Muscle layer of duodenum (tissue), 2 donors: ENCODE results near the gene TLCD2.

ENCODE experiments used
- H3K27ac ChIP-seq: one replicate; pipeline ENCODE4 v1.7.0; 2013; ENCODE audit warnings: mild to moderate bottlenecking, low read length
- H3K27me3 ChIP-seq: one replicate; pipeline ENCODE4 v1.7.0; 2013; ENCODE audit warnings: low read depth, mild to moderate bottlenecking, control low read depth, low read length
- H3K36me3 ChIP-seq, 2 donors: one replicate each; pipeline ENCODE4 v1.7.0; 2013; ENCODE audit warnings: low read length in 2 of 2, control low read depth in 1 of 2, mild to moderate bottlenecking in 1 of 2; ENCODE audit not compliant: insufficient read depth in 2 of 2, control insufficient read depth in 1 of 2
- H3K4me1 ChIP-seq, 2 donors: one replicate each; pipeline ENCODE4 v1.7.0; 2013; ENCODE audit warnings: low read length in 2 of 2, mild to moderate bottlenecking in 2 of 2, control low read depth in 1 of 2, moderate library complexity in 1 of 2; ENCODE audit not compliant: insufficient read depth in 2 of 2, control insufficient read depth in 1 of 2
- H3K4me3 ChIP-seq, 2 donors: one replicate each; pipeline ENCODE4 v1.7.0; 2013; ENCODE audit warnings: low read length in 2 of 2, low read depth in 1 of 2, mild to moderate bottlenecking in 1 of 2
- H3K9me3 ChIP-seq, 2 donors: one replicate each; pipeline ENCODE4 v1.7.0; 2013; ENCODE audit warnings: low read length in 2 of 2, control low read depth in 1 of 2, mild to moderate bottlenecking in 1 of 2; ENCODE audit not compliant: control insufficient read depth in 1 of 2
- donor health status: healthy.

The TLCD2 gene

DNA sequence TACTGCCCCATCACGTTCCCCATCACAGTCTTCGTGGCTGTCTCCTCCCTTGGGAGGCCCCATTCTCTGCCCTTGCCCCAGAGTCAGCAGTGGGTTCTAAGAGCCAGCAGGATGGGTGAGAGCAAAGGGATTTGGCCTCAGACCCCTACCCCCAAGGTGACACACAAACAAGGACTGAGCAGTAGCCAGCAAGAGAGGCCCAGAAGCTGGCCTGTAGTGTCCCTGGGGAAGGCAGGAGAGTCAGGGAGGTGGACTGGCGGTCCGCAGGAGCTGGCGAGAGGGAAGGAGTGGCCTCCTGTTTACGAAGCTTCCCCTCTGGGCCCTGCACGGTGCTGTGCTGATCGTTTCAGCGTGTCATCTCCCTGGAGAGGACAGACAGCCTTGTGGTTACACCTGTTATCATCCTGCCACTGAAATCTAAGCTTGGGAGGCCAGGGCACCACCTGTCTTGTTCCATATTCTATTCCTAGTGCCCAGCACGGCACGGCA lies 22.7 kb upstream of the TLCD2 start:
- Histone ChIP-seq H3K27me3 (no peaks in the 10 kb centered on the region), H3K27ac (no peak overlapping the region)

DNA sequence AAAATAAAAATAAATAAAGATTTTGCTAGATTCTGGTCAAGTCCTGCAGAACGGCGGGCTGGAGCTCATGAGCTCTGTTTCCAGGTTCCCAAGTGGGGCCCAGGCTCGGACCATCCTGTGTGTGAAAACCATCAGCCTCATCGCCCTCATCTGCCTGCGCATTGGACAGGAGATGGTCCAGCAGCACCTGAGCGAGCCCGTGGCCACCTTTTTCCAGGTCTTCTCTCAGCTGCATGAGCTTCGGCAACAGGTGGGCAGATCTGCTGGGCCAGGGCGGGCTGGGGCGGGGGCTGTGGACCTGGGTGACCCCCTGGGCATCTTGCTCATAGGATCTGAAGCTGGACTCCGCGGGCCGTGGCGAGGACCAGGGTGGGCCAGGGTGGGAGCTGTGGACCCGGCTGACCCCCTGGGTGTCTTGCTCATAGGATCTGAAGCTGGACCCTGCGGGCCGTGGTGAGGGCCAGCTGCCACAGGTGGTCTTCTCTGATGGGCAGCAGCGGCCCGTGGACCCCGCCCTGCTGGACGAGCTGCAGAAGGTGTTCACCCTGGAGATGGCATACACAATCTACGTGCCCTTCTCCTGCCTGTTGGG lies 22.2 kb upstream of the TLCD2 start:
- H3K27me3 ChIP-seq, result no peaks in the 10 kb centered on the region
- no peak overlapping the region for H3K4me3 ChIP-seq
- no peaks in the 10 kb centered on the region for H3K9me3 ChIP-seq
- H3K36me3 ChIP-seq, result peaks cover 0 to 52% of the 10 kb centered on the region in 2 donors
- H3K4me1 ChIP-seq, result peaks cover 0 to 12% of the 10 kb centered on the region in 2 donors
- H3K27ac ChIP-seq, result no peak overlapping the region

More for the DNA sequence above, 22.7 kb upstream of the TLCD2 start:
- Histone ChIP-seq H3K9me3 (no peaks in the 10 kb centered on the region), H3K36me3 (peaks cover 0 to 52% of the 10 kb centered on the region in 2 donors), H3K4me3 (no peak overlapping the region), H3K4me1 (peaks cover 0 to 12% of the 10 kb centered on the region in 2 donors)

DNA sequence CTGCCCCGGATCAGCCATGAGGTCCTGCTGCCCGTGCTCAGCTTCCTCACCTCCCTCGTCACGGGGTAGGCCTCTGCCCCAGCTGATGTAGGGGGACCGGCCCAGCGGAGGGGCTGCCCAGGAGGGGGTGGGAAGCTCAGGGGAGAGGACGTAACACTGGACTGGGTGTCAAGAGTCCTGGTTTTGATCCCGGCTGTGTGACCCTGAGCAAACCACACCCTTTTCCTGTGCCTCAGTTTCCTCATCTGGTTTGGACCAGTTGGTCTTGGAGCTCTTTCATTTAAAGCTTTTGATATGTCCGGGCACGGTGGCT lies 21.0 kb upstream of the TLCD2 start:
- peaks cover 0 to 14% of the 10 kb centered on the region in 2 donors for H3K4me1 ChIP-seq
- H3K36me3 ChIP-seq, result peaks cover 0 to 58% of the 10 kb centered on the region in 2 donors
- no peak overlapping the region for H3K27ac ChIP-seq
- no peak overlapping the region for H3K4me3 ChIP-seq
- no peaks in the 10 kb centered on the region for H3K9me3 ChIP-seq
- no peaks in the 10 kb centered on the region for H3K27me3 ChIP-seq

DNA sequence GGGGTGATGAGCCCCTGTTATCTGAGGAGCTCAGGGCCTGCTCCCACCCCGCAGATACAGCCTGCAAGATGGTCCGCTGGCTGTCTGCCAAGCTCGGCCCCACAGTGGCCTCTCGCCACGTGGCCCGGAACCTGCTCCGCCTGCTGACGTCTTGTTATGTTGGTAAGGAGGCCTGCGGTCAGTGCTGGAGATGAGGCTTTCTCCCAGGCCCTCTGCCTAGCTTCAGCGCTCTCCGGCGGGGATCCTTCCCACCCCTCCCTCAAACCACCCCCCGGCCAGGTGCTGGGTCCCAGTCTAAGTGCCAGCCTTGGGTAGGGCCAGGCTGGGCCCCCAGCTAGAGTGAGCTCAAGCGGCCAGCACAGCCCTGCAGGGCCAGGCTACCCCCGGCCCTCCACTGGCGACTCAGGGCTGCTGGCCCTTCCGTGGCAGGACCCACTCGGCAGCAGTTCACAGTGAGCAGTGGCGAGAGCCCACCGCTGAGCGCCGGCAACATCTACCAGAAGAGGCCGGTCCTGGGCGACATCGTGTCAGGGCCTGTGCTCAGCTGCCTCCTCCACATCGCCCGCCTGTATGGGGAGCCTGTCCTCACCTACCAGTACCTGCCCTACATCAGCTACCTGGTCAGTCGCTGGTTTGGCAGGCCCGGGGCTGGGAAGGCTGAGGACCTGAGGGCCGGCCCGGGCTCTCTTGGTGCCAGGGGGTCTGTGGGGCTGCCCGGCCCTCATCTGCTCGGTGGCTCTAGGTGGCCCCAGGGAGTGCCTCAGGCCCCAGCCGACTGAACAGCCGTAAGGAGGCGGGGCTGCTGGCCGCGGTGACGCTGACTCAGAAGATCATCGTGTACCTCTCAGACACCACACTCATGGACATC lies 20.4 kb upstream of the TLCD2 start:
- no peaks in the 10 kb centered on the region for H3K27me3 ChIP-seq
- H3K4me1 ChIP-seq, result peaks cover 0 to 16% of the 10 kb centered on the region in 2 donors
- no peaks in the 10 kb centered on the region for H3K9me3 ChIP-seq
- H3K36me3 ChIP-seq, result peaks cover 0 to 60% of the 10 kb centered on the region in 2 donors
- H3K27ac ChIP-seq, result peak overlapping the region; percentile 39
- H3K4me3 ChIP-seq, result peak overlapping the region in 1 of 2 donors; percentile 12

DNA sequence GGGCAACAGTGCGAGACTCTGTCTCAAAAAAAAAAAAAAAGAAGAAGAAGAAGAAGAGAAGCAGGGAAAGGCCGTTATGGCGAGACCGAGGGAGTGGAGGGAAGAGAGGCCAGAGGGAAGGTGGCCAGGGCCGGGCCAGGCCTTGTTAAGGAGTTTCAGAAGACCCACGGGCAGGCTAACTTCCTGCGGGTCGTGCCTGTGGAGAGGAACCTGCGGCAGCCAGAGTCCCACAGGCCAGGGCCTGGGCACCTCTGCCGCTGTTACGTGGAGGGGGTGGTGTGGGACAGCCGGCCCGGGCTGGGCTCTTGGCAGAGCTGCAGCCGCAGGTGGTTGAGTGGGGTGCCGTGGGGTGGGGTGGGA lies 19.8 kb upstream of the TLCD2 start:
- peaks cover 0 to 22% of the 10 kb centered on the region in 2 donors for H3K4me1 ChIP-seq
- H3K4me3 ChIP-seq, result no peak overlapping the region
- H3K9me3 ChIP-seq, result no peaks in the 10 kb centered on the region
- H3K36me3 ChIP-seq, result peaks cover 0 to 53% of the 10 kb centered on the region in 2 donors
- H3K27me3 ChIP-seq, result no peaks in the 10 kb centered on the region
- no peak overlapping the region for H3K27ac ChIP-seq

DNA sequence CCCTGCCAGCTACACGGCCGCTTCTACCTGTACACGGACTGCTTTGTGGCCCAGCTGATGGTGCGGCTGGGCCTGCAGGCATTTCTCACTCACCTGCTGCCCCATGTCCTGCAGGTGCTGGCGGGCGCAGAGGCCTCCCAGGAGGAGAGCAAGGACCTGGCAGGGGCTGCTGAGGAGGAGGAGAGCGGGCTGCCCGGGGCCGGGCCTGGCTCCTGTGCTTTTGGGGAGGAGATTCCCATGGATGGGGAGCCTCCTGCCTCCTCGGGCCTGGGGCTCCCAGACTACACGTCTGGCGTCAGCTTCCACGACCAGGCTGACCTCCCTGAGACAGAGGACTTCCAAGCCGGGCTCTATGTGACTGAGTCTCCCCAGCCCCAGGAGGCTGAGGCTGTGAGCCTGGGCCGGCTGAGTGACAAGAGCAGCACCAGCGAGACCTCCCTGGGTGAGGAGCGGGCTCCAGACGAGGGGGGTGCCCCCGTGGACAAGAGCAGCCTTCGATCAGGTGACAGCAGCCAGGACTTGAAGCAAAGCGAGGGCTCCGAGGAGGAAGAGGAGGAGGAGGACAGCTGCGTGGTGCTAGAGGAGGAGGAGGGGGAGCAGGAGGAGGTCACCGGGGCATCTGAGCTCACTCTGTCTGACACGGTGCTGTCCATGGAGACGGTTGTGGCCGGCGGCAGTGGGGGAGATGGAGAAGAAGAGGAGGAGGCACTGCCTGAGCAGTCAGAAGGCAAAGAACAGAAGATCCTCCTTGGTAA lies 17.9 kb upstream of the TLCD2 start:
- no peak overlapping the region for H3K4me3 ChIP-seq
- H3K4me1 ChIP-seq, result peaks cover 0 to 27% of the 10 kb centered on the region in 2 donors
- H3K27ac ChIP-seq, result no peak overlapping the region
- peaks cover 0 to 42% of the 10 kb centered on the region in 2 donors for H3K36me3 ChIP-seq
- no peaks in the 10 kb centered on the region for H3K27me3 ChIP-seq
- H3K9me3 ChIP-seq, result no peaks in the 10 kb centered on the region

DNA sequence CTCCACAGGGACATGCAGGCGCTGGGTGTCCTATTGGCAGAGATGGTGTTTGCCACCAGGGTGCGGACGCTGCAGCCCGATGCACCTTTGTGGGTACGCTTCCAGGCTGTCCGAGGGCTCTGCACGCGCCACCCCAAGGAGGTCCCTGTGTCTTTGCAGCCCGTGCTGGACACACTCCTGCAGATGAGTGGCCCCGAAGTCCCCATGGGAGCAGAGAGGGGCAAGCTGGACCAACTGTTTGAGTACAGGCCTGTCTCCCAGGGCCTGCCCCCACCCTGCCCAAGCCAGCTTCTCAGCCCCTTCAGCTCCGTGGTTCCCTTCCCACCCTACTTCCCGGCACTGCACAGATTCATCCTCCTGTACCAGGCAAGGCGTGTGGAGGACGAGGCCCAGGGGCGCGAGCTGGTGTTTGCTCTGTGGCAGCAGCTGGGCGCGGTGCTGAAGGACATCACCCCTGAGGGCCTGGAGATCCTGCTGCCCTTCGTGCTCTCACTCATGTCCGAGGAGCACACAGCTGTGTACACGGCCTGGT lies 17.1 kb upstream of the TLCD2 start:
- H3K36me3 ChIP-seq, result peaks cover 0 to 35% of the 10 kb centered on the region in 2 donors
- no peaks in the 10 kb centered on the region for H3K9me3 ChIP-seq
- H3K4me3 ChIP-seq, result no peak overlapping the region
- H3K27me3 ChIP-seq, result no peaks in the 10 kb centered on the region
- H3K27ac ChIP-seq, result no peak overlapping the region
- H3K4me1 ChIP-seq, result peaks cover 0 to 27% of the 10 kb centered on the region in 2 donors

DNA sequence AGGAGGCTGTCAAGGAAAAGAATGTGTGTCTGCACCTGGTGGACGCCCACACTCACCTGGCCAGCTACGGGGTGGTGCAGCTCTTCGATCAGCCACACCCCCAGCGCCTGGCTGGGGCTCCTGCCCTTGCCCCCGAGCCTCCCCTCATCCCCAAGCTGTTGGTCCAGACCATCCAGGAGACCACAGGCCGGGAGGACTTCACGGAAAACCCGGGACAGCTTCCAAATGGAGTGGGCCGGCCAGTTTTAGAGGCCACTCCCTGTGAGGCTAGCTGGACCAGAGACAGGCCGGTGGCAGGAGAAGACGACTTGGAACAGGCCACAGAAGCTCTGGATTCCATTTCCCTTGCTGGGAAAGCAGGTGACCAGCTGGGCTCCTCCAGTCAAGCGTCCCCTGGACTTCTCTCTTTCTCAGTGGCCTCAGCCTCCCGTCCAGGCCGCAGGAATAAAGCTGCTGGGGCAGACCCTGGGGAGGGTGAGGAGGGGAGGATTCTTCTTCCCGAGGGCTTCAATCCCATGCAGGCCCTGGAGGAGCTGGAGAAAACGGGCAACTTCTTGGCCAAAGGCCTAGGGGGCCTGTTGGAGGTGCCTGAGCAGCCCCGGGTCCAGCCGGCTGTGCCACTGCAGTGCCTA lies 16.6 kb upstream of the TLCD2 start:
- Histone ChIP-seq H3K27ac (no peak overlapping the region), H3K4me3 (no peak overlapping the region), H3K36me3 (peaks cover 0 to 32% of the 10 kb centered on the region in 2 donors), H3K27me3 (no peaks in the 10 kb centered on the region), H3K9me3 (no peaks in the 10 kb centered on the region), H3K4me1 (peaks cover 0 to 27% of the 10 kb centered on the region in 2 donors)

DNA sequence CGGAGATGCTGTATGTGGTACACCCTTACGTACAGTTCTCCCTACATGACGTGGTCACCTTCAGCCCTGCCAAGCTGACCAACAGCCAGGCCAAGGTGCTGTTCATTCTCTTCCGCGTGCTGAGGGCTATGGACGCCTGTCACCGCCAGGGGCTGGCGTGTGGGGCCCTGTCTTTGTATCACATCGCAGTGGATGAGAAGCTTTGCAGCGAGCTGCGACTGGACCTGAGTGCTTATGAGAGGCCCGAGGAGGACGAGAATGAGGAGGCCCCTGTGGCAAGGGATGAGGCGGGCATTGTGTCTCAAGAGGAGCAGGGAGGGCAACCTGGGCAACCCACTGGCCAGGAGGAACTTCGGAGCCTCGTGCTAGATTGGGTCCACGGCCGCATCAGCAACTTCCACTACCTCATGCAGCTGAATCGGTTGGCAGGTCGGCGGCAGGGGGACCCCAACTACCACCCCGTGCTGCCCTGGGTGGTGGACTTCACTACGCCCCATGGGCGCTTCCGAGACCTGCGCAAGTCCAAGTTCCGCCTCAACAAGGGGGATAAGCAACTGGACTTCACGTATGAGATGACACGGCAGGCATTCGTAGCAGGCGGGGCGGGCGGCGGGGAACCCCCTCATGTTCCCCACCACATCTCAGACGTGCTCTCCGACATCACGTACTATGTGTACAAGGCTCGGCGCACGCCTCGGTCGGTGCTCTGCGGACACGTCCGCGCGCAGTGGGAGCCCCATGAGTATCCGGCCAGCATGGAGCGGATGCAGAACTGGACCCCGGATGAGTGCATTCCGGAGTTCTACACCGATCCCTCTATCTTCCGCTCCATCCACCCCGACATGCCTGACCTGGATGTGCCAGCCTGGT lies 15.7 kb upstream of the TLCD2 start:
- H3K4me3 ChIP-seq, result peak overlapping the region; percentile 57 to 78
- no peak overlapping the region for H3K27ac ChIP-seq
- H3K4me1 ChIP-seq, result peaks cover 0 to 28% of the 10 kb centered on the region in 2 donors
- H3K36me3 ChIP-seq, result peaks cover 0 to 32% of the 10 kb centered on the region in 2 donors
- H3K27me3 ChIP-seq, result no peaks in the 10 kb centered on the region
- no peaks in the 10 kb centered on the region for H3K9me3 ChIP-seq
